GM18505 (cell line): ENCODE measurements around the gene WDR19.

Experiments used
- ATAC-seq: cut with Tn5 transposase; IDR thresholded peaks from one replicate; pipeline ENCODE4 v1.9.1; 2021; ENCODE audit not compliant: unreplicated experiment
- POLR2A ChIP-seq: IDR thresholded peaks from 4 replicates; pipeline ENCODE4 v1.6.1; 2011; ENCODE audit warnings: borderline replicate concordance; ENCODE audit not compliant: insufficient read depth, insufficient read length; ENCODE audit errors: extremely low read depth

Gene WDR19

DNA sequence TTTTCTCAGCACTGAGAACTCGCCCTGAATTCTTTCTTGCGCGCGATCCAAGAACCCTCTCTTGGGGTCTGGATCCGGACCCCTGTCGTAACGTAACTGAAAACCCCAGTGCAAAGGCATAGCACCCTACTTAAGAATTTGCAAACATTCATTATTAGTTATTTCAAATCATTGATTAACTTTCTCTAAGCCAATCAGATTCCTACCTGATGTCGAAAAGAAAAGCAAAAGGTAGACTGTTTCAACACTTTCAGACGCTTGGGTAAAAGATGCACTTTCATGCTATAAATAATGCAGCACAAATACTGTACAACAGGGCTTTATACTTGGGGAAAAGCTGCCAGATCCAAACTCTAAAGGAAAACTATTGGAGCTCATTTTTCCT is 817 bp upstream of the WDR19 start:
- no peak for ATAC-seq
- TF ChIP-seq POLR2A: no peak

DNA sequence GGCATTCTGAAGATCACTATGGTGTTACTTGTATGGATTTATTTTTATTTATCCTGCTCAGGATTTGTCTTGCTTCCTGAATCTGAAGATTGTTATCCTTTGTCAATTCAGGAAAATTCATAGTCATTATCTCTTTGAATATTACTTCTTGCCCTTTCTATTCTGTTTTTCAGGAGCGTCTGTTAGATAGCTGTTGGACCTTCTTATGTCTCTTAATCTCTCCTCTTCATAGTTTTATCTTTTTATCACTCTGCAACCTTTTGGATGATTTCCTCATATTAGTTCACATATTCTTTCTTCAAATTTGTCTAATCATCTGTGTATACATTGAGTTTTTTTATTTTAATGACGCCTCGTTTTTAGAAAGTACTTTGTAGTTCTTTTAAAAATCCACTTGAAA is 19.6 kb downstream of the WDR19 start:
- TF ChIP-seq POLR2A: no peak

GRCh38 chr4:39204543-39204942 is 22.2 kb downstream of the WDR19 start:
- no peak for ATAC-seq
- TF ChIP-seq POLR2A: no peak

More for the DNA sequence above, 19.6 kb downstream of the WDR19 start:
- ATAC-seq: no peak

- no peak for ATAC-seq
- no peak for TF ChIP-seq POLR2A
Measured at GRCh38 chr4:39205000-39205399, 22.7 kb downstream of the WDR19 start.

DNA sequence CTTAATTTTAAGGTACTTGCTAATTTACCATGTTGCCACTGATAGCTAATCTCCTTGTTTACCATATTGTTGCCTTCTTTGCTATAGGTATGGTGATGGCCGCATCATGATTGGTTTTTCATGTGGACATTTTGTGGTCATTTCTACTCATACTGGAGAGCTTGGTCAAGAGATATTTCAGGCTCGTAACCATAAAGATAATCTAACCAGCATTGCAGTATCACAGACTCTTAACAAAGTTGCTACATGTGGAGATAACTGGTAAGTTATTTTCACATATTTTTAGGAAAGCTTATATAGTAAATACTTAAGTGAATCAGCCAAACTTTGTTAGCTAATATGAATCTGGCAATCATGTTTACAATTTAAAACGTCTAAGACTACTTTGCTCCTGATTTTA is 23.1 kb downstream of the WDR19 start:
- TF ChIP-seq POLR2A: no peak
- ATAC-seq: no peak

GRCh38 chr4:39227906-39228305 is 45.6 kb downstream of the WDR19 start:
- no peak for ATAC-seq

GRCh38 chr4:39228377-39228776 is 46.0 kb downstream of the WDR19 start:
- ATAC-seq: no peak
- TF ChIP-seq POLR2A: no peak

More at GRCh38 chr4:39227906-39228305, 45.6 kb downstream of the WDR19 start:
- TF ChIP-seq POLR2A: no peak

- ATAC-seq: no peak
- TF ChIP-seq POLR2A: no peak
Measured at GRCh38 chr4:39230462-39230861, 48.1 kb downstream of the WDR19 start.

DNA sequence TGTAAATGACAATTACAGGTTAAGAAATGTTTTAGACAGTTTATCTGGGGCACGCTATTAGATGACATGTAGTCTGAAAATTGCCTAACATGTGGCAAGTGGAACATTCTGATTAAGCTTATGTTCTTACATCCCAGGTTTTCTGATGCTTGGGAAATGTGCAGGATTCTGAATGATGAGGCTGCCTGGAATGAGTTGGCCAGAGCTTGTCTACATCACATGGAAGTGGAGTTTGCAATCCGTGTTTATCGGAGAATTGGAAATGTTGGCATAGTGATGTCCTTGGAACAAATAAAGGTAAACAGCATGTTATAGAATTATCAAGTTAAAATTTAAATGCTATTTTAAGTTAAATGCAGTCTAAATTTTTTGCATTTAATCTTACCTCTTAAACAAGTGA is 49.3 kb downstream of the WDR19 start:
- ATAC-seq: no peak
- no peak for TF ChIP-seq POLR2A

DNA sequence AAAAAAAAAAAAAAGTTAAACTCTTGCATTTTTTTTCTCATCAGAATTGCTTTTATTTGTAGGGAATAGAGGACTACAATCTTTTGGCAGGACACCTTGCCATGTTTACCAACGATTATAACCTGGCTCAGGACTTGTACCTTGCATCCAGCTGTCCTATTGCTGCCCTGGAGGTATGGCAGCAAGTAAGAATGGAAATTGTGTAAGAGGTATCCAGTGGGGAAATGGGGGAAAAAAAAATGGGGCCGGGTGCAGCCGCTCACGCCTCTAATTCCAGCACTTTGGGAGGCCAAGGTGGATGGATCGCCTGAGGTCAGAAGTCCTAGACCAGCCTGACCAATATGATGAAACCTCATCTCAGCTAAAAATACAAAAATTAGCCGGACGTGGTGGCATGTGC is 49.8 kb downstream of the WDR19 start:
- no peak for ATAC-seq
- TF ChIP-seq POLR2A: no peak

GRCh38 chr4:39233114-39233513 is 50.8 kb downstream of the WDR19 start:
- no peak for TF ChIP-seq POLR2A
- ATAC-seq: no peak

GRCh38 chr4:39233783-39234182 is 51.5 kb downstream of the WDR19 start:
- ATAC-seq: no peak
- no peak for TF ChIP-seq POLR2A

DNA sequence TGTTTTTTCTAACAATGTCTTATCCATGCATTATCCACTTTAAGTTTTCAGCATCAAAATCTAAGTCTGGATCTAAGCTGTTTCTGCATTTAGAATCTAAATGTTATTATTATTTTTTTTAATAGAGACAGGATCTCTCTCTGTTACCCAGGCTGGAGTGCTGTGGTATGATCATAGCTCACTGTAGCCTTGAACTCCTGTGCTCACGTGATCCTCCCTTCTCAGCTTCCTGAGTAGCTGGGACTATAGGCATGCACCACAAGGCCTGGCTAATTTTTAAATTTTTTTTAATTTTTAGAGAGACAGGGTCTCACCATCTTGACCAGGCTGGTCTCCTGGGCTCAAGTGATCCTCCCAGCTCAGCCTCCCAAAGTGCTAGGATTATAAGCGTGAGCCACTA is 52.7 kb downstream of the WDR19 start:
- no peak for ATAC-seq
- no peak for TF ChIP-seq POLR2A

DNA sequence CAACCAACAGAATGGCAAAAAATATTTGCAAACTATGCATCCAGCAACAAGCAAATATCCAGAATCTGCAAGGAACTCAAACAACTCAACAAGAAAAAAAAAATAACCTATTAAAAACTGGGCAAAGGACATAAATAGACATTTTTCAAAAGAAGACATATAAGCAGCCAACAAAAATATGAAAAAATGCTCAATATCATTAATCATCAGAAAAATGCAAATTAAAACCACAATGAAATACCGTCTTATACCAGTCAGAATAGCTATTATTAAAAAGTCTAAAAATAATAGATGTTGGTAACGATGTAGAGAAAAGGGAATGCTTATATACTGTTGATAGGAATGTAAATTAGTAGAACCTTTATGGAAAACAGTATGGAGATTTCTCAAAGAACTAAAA is 53.4 kb downstream of the WDR19 start:
- TF ChIP-seq POLR2A: no peak
- ATAC-seq: no peak

DNA sequence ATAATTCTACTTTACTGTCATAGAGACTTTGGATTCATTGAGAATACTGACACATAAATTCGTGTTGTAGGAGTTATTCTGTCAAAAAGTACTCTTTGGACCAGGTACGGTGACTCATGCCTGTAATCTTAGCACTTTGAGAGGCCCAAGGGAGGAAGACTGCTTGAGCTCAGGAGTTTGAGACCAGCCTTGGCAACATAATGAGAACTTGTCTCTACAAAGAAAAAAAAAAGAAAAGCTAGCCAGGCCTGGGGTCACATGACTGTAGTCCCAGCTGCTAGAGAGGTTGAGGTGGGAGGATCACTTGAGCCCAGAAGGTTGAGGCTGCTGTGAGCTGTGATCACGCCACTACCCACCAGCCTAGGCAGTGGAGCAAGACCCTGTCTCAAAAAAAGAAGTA is 54.9 kb downstream of the WDR19 start:
- TF ChIP-seq POLR2A: no peak
- ATAC-seq: no peak
